Hindlimb muscle (tissue), 1 donor: ENCODE measurements around the gene ACSL5. TPM values are rescaled to one million over a fixed set of nuclear protein-coding genes. Genes with fewer than 3 reads are reported as not detected.
"Not testable (repeated sequence)": the region's sequence is repeated elsewhere in the genome, so short reads cannot be mapped to it uniquely, and the experiment has no call there.

Experiments
- DNase-seq: peaks from one replicate; pipeline ENCODE4 v3.0.0-alpha.2; 2013
- polyA plus RNA-seq: library from polyadenylated mRNA; unstranded; fragments of 120-200 nt; gene quantifications from one replicate; pipeline ENCODE4 v1.2.1, GENCODE V29; 2013; ENCODE audit not compliant: insufficient read length

ACSL5 gene
- polyA plus RNA-seq, 1 donor, result 3.1 TPM

DNA sequence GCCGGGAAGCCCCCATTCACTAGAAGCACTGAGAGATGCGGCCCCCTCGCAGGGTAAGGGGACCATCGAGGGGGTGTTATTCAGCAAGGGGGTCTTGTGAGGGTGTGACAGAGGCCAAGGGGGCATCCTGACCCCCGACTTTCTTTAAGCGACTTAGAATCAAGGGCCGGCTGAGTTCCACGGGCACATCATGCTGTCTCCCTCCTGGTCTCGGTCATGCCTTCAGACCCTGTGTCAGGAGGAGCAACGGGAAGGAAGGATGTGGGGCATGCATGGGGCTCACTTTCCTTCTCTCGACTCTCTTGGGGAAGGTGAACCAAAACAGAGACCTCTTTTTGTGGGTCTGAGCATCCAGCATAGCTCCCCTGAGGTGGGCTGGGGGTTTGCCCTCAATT is 2.5 kb downstream of the ACSL5 start:
- DNase-seq, result no peak

DNA sequence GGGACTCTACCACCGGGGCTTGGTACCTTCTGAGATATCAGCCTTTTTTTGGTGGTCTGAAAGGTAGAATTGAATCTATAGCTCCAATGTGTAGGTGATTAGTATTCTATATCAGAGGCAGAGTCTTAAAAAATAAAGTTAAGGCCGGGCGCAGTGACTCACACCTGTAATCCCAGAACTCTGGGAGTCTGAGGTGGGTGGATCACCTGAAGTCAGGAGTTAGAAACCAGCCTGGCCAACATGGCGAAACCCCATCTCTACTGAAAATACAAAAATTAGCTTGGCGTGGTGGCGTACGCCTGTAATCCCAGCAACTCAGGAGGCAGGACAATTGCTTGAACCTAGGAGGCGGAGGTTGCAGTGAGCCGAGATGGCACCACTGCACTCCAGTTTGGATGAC is 3.2 kb downstream of the ACSL5 start:
- DNase-seq, result not testable (repeated sequence)

DNA sequence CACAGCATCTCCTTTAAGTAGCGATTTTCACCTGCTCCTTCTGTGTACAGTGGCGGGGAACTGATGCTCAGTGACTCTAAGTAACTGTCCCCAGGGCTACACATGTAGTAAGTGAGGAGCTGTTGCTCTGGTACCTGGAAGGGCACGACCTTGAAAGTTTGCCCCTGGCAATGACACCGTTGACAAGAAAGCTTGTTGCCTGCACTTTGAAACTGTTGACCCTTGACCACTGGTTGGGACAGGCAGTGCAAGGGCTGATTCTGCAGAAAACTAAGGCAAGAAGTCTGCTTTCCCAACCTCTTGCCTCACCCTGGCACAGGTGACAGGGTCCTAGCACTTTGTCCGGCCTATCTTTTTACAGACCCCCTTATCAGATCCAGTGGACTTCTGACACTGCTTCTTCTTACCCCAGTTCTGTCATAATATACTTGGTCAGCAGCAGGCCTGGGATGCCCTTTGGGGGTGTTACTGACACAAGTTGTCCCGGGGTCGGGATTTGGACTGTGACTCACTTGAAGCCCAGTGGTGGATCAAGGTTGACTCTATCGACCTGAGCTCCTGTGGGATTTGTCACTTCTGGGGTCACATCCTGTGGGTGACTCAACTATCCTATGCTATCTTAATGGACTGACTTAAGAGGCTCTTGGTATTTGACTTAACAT is 5.8 kb downstream of the ACSL5 start:
- no peak for DNase-seq

DNA sequence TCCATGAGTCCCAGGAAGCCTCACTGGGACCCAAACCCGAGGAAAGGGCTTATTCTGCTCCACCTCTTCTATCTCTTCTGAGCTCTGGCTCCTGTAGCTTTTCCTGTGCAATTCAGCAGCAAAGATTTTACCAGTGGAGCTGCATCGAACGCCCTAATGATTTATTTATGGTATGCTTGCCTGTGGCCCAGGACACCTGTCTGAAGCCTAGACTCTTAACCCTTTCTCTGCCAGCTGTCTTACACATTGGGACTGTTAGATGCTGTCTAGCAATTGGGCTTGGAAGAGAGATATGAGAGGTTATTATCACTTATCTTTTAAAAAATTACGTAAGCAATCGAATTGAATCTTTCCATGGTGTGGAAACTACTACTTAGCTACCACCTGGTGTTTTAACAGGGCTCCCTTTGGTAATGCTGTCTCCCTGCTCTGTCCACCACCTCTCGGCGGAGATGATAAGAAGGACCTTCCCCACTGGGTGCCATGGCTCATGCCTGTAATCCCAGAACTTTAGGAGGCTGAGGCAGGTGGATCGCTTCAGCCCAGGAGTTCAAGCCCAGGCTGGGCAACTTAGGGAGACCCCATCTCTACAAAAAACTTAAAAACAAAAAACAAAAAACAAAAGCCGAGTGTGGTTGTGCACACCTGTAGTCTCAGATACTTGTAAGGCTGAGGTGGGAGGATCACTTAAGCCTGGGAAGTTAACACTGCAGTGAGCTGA is 8.8 kb downstream of the ACSL5 start:
- DNase-seq, result no peak

DNA sequence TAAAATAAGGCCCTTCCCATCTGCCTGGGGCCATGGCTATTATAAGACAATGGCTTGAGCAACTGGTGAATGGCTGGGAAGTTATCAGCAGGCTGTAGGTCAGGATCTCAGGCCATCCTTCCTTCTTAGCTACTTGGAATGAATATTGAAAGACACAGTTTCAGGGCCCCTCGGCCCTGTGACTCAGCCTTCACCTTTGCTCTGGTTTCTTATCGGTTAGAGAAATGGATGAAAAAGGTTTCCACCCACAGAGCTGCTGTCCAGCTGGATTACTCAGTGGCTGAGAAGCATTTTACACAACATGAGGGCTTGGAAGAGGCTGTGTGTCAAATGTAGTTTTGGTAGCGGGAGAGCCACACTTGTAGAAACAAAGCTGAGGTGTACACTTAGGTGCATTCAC is 9.4 kb downstream of the ACSL5 start:
- DNase-seq, result no peak

DNA sequence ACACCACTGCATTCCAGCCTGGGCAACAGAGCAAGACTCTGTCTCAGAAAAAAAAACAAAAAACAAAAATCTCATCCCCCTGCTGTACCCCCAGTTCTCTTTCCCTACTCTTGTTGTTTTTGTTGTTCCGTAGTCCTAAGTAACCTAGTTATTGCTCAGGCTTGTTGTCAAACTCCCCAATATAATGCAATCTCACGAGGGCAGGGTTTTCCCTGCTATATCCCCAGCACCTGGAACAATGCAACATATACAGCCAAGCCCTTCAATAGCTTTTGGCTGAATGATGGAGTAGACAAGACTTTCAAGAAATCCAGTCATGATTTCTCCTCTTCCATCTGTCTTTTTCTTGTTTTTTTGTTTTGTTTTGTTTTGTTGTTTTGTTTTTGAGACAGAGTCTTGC is 10.2 kb downstream of the ACSL5 start:
- DNase-seq, result no peak

DNA sequence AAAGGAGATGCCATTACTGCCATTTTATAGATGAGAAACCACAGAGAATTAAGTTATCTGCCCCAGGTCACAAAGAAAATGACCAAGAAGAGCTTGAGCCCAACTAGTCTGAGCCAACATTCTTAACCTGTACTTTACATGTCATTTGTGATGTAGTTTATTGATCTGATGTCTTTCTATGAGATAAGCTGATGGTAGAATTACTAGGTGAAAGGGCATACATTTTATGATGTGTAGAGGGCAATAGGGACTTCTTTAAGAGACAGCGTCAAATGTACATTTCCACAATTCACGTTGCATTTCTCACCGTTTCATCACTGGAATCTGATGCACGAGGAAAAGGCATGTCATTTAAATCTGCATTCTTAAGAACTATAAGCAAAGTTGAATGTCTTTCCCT is 11.3 kb downstream of the ACSL5 start:
- no peak for DNase-seq

DNA sequence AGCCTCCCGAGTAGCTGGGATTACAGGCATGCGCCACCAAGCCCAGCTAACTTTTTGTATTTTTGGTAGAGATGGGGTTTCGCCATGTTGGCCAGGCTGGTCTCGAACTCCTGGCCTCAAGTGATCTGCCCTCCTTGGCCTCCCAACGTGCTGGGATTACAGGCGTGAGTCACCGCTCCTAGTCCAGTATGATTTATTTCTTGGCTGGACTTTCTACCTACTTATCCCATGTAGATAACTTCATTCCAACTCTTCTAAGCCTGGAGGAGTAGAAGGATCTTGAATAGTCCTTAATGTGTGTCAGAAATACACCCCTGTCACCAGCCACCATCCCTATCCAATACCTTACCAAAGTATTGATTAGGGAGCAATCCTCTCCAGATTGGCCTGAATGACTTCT is 14.1 kb downstream of the ACSL5 start:
- DNase-seq, result not testable (repeated sequence)

DNA sequence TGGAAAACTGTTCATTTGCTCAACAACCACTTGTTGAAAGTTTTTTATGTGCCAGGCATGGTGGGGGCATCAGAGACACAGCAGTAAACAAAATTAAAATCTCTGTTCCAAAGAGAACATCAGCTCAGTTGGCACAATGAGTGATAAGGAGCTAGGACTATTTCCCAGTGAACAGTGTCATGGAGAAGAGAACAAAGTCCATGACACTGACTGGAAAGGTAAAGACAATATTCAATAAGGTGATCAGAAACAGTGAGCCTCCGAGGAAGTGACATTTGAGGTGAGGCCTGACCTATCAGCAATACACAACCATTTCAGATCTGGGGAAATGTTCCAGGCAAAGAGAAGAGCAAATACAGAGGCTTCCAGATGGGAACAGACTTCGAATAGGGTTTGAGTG is 14.6 kb downstream of the ACSL5 start:
- no peak for DNase-seq

DNA sequence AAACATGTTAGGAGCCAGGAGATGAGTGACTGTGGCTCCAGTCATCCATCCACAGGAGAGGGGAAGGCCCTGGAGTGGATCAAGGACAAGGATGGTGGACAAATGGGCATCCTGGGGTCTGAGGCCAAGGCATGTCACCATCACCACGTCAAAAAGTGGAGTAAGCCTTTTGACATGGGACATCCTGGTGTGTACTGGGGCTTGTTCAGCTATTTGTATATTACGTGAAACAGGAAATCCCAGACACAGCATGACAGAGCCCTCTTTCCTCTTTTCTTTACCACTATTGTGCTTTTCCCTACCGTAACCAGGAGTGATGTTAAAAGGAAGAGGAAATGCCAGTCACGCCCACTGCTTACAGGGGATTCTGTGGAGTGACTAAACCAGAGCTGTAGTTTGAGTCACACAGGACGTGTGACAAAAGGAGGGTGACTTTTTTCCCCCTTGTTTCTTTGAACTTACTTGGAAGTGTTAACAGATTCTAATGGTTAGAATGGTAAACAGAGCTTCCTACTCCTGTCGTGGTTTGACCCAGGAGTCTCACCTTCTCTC is 15.4 kb downstream of the ACSL5 start:
- DNase-seq, result no peak

DNA sequence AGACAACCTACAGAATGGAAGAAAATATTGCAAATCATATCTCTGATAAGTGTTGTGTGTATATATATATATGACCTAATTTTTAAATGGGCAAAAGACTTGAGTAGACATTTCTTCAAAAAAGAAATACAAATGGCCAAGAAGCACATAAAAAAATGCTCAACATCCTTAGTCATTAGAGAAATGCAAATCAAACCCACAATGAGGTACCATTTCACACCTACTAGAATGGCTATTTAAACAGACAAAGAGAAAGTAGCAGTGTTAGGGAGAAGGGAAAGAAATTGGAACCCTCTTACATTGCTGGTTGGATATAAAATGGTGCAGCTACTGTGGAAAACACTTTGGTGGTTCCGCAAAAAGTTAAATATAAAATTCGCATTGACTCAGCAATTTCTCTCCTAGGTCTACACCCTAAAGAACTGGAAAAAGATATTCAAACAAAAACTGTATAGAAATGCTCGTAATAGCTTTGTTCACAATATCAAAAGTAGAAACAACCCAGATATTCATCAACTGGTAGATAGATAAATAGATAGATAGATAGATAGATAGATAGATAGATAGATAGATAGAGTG is 16.3 kb downstream of the ACSL5 start:
- DNase-seq, result no peak

DNA sequence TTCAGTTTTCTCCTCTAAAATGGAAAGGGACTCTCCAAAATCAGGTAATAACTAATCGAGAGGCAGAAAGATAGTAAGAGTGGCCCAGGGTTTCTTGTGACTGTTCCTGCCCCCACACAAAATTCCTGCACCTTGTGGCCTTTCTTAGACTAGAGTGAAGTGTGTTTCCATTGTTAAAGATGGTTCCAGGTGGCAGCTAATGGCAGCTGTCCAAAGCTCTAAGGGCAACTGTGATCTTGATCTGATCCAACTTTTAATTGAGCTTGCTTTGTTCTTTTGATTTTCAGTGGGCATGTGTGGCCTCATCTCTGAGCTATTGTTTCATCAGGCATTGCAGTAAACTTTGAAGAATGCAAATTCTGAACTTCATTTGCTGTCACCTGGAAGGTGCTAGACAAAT is 19.4 kb downstream of the ACSL5 start:
- no peak for DNase-seq

DNA sequence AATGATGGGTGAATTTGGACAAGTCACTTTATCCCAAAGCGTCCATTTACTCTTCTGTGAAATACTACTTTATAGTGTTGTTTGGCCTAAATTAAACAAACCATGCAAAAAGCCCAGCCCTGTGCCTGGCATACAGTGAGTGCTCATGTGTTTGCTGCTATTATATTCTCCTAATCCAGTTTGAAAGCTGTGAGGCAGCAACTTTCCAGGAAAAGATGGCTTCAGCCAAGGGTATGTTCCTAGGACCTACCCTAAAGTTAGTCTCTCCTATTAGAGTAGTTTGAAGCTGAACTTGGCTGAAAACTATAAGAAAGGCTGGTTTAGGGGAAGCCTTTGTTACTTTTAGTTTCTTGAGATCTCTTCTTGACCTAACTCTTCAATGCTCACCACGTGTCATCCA is 19.9 kb downstream of the ACSL5 start:
- no peak for DNase-seq

DNA sequence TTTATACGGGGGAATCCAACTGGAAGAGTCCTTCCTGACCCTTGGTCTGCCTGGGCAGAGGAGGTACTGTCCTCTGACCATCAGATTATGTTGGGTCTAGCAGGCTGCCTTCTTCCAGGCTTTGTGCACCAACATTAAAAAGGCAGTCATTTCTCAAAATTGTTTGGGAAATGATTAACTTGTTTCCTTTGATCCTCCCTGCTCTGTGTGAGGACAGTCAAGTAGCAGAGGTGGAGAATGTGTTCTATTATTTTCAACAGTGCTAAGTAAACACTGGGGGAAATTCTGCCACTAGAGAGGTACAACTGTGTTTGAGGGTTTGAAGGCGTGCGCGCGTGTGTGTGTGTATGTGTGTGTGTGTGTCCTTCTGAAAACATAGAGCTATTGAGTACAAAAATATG is 20.6 kb downstream of the ACSL5 start:
- DNase-seq, result no peak

DNA sequence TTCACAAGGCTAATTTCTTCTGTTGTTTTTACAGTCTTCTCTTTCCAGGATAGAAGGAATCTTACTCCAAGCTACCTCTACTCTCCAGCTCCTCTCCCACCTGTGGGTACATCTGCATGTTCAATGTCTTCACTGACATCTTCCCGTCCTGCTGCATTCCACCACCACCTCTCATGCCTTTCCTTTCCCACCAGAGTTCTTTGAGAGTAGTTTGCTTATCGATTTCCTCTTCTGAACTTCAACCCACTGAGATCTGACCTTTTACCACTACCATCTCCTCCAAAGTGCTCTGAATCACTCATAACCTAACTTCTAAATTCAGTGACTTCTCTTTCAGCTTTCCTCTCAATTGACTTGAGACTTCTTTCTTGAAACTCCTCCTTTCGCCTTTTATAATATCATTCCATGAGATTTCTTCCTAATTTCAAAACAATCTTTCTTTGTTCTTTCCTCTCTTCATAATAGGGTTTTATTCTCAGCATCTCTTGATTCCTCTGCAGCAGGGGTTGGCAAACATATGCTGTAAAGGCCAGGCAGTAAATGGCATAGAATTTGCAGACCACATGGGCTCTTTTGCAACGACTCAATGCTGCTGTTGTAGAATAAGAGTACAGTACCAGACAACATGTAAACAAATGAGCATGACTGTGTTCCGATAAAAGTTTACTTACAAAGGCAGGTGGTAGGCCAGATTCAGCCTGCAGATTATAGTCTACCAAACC is 22.1 kb downstream of the ACSL5 start:
- no peak for DNase-seq

DNA sequence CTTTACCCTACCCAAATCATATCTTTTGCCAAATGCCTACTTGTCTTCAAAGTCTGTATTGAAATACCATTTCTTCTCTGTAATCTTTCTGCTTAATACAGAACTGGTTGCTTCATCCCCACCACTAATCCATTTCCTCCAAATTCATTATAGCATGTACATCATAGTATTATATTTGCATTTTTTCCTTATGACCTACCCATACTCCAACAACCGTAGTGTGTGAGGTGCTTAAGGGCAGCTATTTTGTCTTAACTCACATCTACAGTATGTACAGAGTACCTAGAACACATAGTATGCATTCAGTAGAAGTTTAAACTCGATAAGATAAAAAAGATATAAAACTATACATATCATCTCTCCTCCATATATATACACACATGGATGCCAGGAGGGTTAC is 23.7 kb downstream of the ACSL5 start:
- DNase-seq, result no peak

DNA sequence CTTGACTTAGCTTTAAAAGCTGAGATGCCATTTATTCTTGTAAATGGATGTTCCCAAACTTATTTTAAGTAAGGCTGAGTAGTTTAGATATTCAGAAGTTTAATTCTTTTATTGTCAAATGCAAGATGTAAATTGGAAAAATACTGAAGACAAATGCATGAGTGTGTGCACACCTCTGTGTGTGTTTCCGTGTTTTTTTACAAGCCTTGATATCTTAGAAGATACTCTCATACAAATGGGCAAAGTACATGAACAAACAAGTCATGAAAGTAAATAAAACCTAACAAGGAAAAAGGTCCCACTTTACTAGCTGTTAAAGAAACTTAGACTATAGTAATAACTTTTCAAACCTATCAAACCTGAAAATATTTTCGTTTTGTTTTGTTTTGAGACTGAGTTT is 29.0 kb downstream of the ACSL5 start:
- DNase-seq, result no peak

DNA sequence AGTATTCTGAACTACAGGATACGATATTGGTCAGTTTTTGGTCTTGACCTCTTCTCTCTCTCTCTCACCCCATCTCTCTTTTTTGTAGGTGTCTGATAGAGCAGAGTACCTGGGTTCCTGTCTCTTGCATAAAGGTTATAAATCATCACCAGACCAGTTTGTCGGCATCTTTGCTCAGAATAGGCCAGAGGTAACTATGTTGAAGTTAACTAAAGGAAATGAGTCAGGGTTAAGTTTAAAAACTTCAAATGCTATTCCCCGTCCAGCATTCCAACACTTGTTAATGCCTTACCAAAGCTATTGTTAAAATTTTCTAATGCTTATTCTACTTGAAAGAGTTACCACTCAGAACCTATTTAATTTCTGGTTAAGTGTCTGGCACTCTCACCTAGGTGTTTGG is 30.7 kb downstream of the ACSL5 start:
- DNase-seq, result no peak

DNA sequence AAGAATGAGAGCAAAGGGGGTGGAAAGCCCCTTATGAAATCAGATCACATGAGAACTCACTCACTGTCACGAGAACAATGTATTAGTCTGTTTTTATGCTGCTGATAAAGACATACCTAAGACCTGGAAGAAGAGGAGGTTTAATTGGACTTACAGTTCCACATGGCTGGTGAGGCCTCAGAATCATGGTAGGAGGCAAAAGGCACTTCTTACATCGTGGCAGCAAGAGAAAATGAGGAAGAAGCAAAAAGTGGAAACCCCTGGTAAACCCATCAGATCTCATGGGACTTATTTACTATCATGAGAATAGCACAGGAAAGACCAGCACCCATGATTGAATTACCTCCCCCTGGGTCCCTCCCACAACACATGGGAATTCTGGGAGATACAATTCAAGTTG is 32.9 kb downstream of the ACSL5 start:
- not testable (repeated sequence) for DNase-seq

DNA sequence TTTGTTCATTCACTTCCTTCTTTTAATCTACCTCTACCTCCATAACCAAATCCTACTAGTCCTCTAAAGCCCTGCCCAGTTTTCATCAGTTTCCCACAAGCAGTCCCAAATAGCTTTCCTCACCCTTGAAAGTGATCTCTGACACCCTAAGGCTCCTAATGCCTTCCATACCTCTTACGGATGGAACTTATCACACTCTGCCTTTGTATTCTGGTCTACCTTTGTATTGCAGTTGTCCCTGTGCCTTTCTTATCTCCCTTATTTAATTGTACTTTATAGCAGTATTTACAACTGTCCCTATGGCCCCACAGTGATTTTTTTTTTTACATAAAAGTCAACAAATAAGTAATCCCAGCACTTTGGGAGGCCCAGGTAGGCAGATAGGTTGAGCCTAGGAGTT is 33.8 kb downstream of the ACSL5 start:
- no peak for DNase-seq

DNA sequence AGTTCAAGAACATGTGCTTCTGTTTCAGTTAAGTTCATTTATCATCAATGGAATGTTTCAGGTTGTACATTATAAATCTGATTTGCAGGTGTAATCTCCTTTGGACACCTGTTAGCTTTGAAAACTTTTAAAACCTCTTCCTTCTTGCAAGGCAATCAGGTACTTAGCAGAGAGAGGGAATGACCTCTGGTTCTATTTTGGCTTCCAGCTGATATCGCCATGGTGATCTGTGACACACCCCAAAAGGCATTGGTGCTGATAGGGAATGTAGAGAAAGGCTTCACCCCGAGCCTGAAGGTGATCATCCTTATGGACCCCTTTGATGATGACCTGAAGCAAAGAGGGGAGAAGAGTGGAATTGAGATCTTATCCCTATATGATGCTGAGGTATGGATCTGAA is 35.4 kb downstream of the ACSL5 start:
- DNase-seq, result no peak

DNA sequence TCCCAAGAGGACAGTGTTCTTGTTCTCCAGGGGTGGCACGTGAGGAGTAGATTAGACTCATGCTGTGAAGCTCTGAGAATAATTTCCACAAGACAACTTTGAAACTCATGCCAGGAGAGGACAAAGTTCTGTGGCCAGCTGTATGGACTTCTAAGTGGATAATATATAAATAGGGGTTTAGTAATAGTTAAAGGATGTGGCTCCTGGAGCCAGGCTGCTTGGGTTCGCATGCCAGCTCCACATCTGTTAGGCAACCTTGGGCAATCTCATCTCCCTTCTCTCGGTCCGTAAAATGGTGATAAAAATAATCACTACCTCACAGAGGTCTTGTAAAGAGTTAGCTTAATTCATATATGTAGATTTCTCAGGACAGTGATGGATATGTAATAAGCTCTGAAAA is 35.8 kb downstream of the ACSL5 start:
- no peak for DNase-seq

DNA sequence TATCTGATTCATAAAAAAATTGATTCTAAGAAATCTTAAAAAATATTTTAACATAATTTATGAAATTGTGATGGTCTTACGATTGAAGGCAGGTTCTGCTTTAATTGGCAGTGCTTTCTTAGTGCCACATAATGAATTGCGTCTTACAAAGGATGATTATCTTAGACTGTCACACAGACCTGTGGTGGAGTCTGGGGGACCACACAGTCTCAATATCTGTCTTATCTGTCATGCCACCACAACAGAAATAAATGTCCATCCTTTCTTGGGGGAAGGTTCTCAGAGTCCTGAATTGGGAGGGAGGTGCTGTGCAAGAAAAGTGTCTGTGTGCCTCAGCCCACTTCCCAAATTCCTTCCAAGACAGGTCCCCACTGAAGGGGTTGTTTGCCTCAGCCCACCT is 38.8 kb downstream of the ACSL5 start:
- DNase-seq, result no peak
